ENCODE data around the gene SLC14A1.
A peak's percentile ranks its signal among the peaks of the same experiment; 100 is the strongest.

SLC14A1 gene

DNA sequence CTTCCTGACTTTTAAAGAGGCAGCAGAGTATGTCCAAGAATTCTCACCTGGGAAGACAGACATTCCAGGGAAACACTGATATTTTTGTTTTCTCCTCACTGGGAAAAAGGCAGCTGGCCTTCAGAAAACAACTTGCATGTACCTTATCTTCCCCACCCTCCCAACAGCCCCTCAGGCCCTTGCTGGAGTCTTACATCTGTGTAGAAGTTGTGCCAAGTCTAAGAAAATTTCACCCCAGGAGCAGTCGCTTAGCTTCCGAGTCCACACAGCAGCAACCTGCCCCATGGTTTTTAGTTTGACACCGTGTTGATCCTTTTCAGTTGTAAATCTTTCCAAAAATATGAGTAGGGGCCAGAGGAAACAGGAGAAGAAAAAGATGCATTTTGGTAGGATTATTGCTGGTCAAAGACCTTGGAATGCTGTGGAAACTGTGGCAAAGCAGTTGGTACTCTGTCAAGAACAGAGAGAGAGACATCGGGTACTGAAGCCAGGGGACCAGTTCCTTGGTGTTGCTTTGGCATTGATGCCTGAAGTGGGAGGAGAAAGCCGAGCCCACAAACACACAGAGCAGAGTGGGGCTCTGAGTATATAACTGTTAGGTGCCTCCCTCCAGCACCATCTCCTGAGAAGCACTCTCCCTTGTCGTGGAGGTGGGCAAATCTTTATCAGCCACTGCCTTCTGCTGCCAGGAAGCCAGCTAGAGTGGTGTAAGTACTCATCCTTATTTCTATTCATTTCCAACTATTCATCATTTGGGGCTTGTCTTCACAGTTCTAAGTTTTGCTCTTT, at the start of gene SLC14A1:
Gene SLC14A1, plus strand, starts transcription at position 615 of the 789 bp plus-strand sequence. CDS start 6,140 bp downstream, outside the sequence.
- no peak for DNase-seq

- DNase-seq, result no peak
Observed at GRCh38 chr18:45677276-45677807, 46.6 kb upstream of the SLC14A1 start.

DNA sequence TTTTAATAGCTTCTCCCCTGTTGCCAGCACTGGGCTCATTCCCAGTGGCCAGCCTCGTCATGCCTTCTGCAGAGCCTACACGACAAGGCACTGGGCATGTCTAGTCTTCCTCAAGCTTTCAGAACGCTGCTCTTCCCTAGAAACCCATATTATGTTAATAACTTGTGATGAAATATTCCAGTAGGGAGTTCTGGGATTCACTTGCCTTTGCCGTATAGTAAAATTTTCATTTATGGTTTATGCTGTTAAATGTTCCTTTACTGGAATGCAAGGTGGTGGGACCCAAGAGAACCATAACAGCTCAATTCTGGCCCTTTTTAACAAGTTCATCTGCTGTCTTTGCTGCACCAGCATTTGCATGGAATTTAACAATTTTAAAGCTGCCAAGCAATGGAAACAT, 45.5 kb upstream of the SLC14A1 start:
- DNase-seq, result no peak

DNA sequence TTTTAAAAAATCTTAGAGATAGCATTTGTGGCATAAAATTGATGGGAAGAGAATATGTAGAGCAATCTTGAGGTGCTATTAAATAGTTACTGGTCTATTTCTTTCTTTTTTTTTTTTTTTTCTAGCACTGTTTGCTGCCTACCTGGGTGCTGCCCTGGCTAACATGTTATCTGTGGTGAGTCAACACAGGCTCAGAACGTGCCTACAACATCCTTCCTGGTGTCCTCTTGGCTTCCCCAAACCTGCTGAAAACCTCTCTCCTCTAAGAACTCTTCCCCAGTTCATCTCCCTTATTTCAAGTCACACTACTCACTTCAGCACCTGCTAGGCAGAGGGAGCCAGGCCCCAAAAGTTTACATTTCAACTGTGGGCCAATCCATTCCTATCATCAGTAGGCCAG, 45.1 kb upstream of the SLC14A1 start:
- no peak for DNase-seq

DNA sequence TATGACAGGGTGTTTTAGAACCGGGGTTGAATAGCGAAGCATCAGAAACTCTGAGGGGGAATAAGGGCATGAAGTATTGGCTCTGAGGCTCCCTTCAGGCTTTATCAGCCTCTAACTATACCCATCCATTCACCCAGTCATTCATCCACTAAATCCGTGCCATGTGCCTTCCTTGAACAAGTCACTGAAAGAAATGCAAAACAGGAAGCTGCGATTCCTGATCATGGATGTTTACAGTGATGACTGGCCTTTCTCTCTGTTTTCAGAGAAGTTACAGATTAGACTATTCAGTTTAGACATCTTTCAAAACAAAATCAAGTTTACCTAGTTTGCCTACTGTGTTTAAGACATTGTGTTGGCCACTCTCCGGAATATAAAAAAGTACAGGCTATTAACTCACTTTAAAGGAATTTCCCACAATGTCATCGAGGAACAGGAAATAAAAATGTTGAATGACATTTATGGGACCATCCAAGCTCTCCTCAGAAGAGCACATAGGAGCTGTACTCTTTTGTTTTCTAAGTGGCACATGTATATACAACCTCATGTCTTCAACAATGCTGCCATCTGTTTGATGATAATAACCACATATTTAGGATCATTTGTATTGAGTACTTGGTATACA, 43.8 kb upstream of the SLC14A1 start:
- no peak for DNase-seq

- no peak for DNase-seq
Observed at GRCh38 chr18:45682181-45682580, 41.8 kb upstream of the SLC14A1 start.

GRCh38 chr18:45684341-45685115, 39.5 kb upstream of the SLC14A1 start:
- DNase-seq, result no peak

- DNase-seq, result peak; percentile 63
Observed at GRCh38 chr18:45686891-45687611, 36.9 kb upstream of the SLC14A1 start.

DNA sequence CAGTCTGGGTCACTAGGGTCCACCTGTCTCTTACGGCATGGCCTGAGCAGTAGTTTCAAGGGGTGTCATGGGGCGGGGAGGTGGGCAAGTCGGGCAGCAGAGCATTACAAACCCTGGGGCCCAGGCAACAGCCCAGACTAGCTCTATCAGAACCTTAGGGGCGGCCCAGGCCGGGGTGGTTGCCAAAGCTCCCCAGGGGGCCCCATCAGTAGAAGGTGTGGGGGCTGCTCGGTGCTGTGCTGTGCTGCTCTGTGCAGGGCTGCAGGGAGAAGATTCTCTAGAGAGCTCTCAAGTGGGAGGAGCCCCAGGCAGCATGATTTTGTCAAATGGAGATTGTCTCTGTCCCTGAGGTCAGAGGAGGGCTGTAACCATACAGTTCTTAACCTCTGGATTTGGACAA, 36.4 kb upstream of the SLC14A1 start:
- DNase-seq, result peak; percentile 41

DNA sequence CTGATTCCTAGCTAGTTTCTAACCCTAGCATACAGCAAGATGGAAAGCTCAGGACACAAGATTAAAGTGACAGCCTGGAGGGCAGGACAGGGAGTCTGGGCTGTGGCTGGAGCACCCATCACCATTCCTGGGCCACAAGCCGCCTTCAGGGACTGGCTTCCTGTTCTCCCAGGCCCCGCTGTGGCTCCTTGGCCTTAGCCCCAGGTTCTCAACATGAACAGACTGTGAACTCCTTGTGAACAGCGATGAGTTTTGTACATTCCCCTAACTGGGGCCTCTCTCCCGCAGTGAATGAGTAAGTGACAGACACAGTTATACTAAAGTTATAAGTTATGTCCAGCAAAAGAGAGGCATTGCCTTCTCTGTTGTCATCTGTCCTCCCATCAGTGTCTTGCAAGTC, 35.9 kb upstream of the SLC14A1 start:
- no peak for DNase-seq

DNA sequence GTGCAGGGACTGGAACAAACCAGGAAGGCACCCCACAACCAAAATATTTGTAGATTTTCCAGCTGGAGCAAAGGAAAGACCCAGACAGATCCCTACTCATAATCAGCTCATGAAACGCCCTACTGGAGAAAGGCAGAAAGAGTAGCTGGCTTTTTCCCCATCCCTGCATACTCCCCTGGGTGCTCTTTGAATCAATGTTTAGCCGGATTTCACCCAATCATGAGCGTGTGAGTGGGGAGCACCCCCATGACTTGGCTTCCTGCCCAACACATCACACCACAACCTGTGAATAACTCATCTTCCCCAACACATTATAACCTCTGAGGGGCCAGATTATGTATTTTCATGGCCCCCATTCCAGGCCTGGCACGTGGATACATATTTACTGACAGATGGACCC, 35.1 kb upstream of the SLC14A1 start:
- no peak for DNase-seq

DNA sequence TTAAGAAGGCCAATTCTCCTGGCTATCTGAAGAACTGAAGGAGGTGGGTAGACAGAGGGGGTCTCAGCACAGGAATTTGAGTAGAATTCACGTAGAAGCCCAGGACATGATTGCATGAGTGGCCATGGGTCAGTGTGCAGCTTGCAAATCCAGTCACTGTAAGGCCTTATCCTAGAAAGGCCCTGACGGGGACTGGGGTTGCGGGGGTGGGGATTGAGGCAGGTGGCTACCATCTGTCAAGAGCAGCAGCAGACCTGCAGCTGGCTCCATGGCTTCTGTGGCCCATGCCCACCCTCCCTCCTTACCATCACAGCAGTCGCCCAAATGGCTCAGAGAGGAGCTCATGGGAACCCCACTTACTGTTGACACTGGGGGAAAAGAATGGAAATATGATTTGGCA, 34.6 kb upstream of the SLC14A1 start:
- DNase-seq, result no peak

DNA sequence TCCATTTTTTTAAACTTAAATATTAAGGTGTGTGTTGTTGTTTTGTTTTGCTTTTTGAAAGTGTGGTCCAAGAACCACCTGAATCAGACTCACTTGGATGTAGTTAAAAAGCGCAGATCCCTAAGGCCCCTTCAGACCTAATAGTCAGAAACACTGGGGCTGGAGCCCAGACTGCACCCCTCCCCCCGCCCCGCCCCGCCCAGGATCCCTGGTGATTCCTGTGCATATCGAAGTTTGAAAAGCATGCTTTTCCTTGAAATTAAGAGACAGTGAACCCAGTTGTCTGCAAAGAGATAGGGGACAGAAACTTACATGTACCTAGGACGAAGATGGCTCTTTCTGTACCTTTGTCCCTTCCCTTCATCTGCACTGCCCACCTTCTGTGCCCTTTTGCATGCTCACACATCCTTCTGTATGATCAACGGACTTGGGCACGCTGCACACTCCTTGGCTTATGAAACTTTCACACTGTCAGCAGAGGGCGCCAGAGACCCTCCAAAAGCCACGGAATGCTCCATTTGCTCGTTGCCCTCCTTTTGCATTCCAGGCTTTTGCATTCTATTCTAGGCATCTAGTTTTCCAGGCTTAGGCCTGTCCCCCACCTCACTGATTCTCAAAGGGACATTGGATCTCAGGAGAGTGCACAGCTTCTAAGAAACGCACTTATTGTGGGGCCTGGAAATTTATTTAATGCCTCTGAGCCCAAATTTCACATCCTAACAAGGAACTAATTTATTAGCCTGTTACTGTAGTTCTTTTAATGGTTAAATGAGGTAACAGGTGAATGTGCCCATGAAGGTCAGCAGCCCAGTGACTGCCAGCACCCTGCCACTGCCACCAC, 32.8 kb upstream of the SLC14A1 start:
- DNase-seq, result peak; percentile 85

DNA sequence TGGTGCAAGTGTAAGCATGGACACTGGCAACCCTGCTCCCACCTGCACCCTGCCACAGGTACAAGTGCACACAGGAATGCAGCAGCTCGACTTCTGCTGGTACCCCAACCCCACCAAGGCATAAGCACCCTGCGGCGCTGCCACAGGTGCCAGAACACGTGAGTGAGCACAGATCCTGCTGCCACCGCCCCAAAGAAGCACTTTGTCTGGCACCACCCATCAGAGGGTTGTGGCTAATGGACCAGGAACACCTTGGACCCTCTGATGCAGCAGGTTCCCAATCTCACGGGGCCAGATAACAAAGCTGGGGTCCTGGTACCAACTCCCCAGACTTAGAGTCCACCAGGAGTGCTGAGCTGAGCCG, 32.2 kb upstream of the SLC14A1 start:
- DNase-seq, result no peak

DNA sequence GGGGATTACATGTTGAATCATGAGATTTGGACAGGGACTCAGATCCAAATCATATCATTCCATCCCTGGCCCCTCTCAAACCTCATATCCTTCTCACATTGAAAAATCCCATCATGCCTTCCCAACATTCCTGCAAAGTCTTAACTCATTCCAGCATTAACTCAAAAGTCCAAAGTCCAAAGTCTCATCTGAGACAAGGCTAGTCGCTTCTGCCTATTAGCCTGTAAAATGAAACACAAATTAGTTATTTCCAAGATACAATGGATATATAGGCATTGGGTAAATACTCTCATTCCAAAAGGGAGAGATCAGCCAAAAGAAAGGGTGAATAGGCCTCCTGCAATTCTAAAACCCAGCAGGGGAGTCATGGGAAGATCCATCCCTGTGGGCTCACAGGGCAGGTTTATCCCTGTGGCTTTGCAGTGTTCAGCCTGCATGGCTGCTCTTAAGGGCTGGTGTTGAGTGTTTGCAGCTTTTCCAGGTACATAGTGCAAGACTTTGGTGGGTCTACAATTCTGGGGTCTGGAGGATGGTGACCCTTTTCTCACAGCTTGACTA, 21.2 kb upstream of the SLC14A1 start:
- no peak for DNase-seq

DNA sequence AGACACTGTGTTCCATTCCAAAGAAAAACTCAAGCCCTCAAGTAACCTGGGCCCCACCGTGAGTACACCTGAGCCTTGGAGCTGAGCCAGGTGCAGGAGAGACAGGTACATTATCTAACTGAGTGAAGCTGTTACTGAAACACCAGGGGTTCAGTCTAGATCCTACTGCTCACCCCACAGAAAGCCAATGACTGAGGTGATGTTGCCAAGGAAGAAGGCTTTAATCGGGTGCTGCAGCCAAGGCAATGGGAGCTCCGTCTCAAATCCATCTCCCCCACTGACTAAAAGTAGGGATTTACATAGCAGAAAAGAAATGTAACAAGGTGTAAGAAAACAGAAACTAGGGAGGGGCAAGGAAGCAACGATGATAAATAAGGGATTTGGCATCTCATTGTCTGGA, 15.2 kb upstream of the SLC14A1 start:
- DNase-seq, result no peak

DNA sequence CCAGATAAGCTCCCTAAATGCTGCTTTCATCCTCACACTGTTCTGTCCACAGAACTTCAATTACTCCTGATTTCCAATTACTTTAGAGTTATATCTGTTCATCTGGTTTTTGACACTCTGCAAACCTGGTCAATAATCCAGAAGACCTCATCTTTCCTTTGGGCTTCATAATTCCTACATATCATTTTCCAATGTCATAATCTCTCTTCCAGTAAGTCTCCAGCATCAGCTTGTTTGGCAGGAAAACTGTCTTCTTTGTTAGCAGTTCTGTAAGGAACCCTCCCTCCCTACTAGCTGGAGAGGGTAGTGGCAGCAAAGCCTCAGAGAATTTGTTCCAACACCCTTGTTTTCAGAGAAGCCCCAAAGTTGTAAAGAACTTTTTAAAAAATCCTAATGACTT, 11.9 kb upstream of the SLC14A1 start:
- no peak for DNase-seq

GRCh38 chr18:45713239-45713638, 10.7 kb upstream of the SLC14A1 start:
- DNase-seq, result no peak

GRCh38 chr18:45715212-45715780, 8.7 kb upstream of the SLC14A1 start:
- DNase-seq, result no peak

- no peak for DNase-seq
Observed at GRCh38 chr18:45719106-45719505, 4.9 kb upstream of the SLC14A1 start.

- DNase-seq, result peak; percentile 78
Observed at GRCh38 chr18:45722899-45723298, 1.1 kb upstream of the SLC14A1 start.

Measured in femur (tissue), 1 donor.